GM20000 (cell line): ENCODE results near the gene KDR.

Experiments used
- DNase-seq: peaks from one replicate; pipeline ENCODE4 v3.0.0; 2012; ENCODE audit warnings: low spot score
- CTCF ChIP-seq: IDR thresholded peaks from 2 replicates; pipeline ENCODE4 v1.5.1; 2012; ENCODE audit warnings: mild to moderate bottlenecking, control low read depth; ENCODE audit errors: extremely low read depth, missing control alignments

The KDR gene

DNA sequence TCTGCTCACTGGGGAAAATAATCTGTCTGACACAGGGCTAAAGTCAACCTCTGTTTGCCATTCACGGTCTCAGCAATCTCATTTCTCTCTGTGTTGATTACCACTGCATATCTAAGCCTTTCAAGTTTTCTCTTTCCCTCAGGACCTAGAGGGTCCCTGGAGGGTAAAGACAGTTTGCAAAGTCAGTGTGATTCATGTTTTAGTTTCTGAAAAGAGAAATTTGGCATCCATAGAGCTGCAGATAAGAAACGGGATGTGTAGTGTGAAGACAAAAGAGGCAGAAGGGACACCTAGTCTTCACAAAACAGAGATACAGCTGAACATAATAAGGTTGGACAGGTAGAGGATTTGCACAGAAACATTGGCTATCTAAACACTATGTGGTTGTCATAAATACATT is 34.5 kb upstream of the KDR start:
- DNase-seq, result no peak
- TF ChIP-seq CTCF, result no peak

DNA sequence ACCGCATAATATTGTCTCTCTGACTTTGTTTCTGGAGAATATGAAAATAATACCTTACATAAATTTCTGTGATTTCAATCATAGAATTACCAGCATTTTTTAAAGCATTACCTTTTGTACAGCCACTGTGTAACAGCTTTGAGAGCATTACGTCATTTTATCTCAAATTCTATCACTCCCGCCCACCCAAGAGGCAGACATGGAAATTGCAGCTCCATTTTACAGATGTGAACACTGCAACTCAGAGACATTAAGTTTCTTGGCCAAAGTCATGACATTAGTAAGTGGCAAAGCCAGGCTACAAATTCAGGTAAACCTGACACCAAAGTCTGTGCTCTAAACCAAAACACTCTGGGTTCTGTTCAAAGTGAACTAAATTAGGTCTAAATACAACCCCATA is 33.6 kb upstream of the KDR start:
- no peak for DNase-seq
- no peak for TF ChIP-seq CTCF

GRCh38 chr4:55157559-55158277 is 32.3 kb upstream of the KDR start:
- TF ChIP-seq CTCF, result no peak
- no peak for DNase-seq

- no peak for DNase-seq
- TF ChIP-seq CTCF, result no peak
These were observed 29.5 kb upstream of the KDR start for GRCh38 chr4:55154933-55155332.

GRCh38 chr4:55154290-55154880 is 29.0 kb upstream of the KDR start:
- no peak for DNase-seq
- TF ChIP-seq CTCF, result no peak

- DNase-seq, result no peak
- TF ChIP-seq CTCF, result no peak
These were observed 18.5 kb upstream of the KDR start for GRCh38 chr4:55143858-55144257.

DNA sequence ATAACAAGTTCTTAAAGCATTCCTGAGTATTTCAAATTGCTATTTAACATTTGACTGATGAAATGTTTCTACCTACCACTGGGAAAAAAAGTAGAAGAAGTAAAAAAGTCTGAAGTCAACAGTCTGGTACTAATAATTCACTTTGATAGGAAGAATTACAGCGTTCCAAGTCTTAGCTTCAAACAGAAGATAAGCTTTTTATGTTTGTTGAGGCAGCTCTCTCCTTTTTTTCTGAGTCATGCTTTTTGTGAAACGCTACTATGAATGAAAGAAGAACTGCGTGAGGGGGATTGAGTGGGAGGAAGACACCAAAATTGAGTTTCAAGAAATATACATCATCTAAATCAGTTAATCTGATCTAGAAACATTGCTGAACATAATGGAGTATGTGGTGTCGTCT is 13.0 kb upstream of the KDR start:
- no peak for DNase-seq
- no peak for TF ChIP-seq CTCF
